ENCODE measurements around the gene PRR9.

The PRR9 gene

GRCh38 chr1:153261281-153262069 is 44.1 kb downstream of the PRR9 start (continued):
- no peak for TF ChIP-seq MEIS1 (CRISPR knock-in tag; IDR thresholded peaks at IDR 0.05; ENCODE audit: borderline replicate concordance)
- TF ChIP-seq PRDM1 (tag by site-specific recombination; IDR thresholded peaks at IDR 0.05), result no peak
- TF ChIP-seq ZBTB11 (tag by site-specific recombination; conservative IDR thresholded peaks at IDR 0.05; ENCODE audit: low read depth), result no peak
- TF ChIP-seq ZNF596 (tag by site-specific recombination; IDR thresholded peaks at IDR 0.05), result no peak
- peak; percentile 27 for TF ChIP-seq ZBTB26 (tag by site-specific recombination; optimal IDR thresholded peaks at IDR 0.05)
- no peak for TF ChIP-seq ZSCAN23 (tag by site-specific recombination; IDR thresholded peaks at IDR 0.05)
- TF ChIP-seq ZNF48 (tag by site-specific recombination; IDR thresholded peaks at IDR 0.05), result no peak
- TF ChIP-seq SP2 (tag by site-specific recombination; IDR thresholded peaks at IDR 0.05), result no peak; the same call in 1 of the 2 replicates
- TF ChIP-seq ZNF223 (tag by site-specific recombination; IDR thresholded peaks at IDR 0.05), result no peak
- no peak for TF ChIP-seq ZNF639 (tag by site-specific recombination; IDR thresholded peaks at IDR 0.05)
- TF ChIP-seq ZNF341 (tag by site-specific recombination; IDR thresholded peaks at IDR 0.05; ENCODE audit: low read depth), result peak; percentile 68
- TF ChIP-seq ZIC2 (tag by site-specific recombination; IDR thresholded peaks at IDR 0.05), result peak; percentile 47
- TF ChIP-seq ZNF645 (tag by site-specific recombination; IDR thresholded peaks at IDR 0.05), result no peak
- TF ChIP-seq ZBTB17 (tag by site-specific recombination; IDR thresholded peaks at IDR 0.05), result no peak
- TF ChIP-seq KLF7 (tag by site-specific recombination; IDR thresholded peaks at IDR 0.05; ENCODE audit: borderline replicate concordance), result no peak
- TF ChIP-seq FEZF1 (tag by site-specific recombination; IDR thresholded peaks at IDR 0.05), result no peak
- 0 out of 2 replicates have a peak, but pooled peaks have one; percentile 11 for TF ChIP-seq PRDM10 (tag by site-specific recombination; IDR thresholded peaks at IDR 0.05)
- no peak for TF ChIP-seq ZEB2 (tag by site-specific recombination; IDR thresholded peaks at IDR 0.05)
- TF ChIP-seq ZNF394 (tag by site-specific recombination; IDR thresholded peaks at IDR 0.05; ENCODE audit: borderline replicate concordance), result peak; percentile 70; the same call in 1 of the 2 replicates
- no peak for TF ChIP-seq ZNF184 (tag by site-specific recombination; IDR thresholded peaks at IDR 0.05)
- TF ChIP-seq ZSCAN5A (tag by site-specific recombination; IDR thresholded peaks at IDR 0.05), result no peak
- no peak for TF ChIP-seq ZNF146 (tag by site-specific recombination; IDR thresholded peaks at IDR 0.05)
- TF ChIP-seq ATF2 (tag by site-specific recombination; IDR thresholded peaks at IDR 0.05; ENCODE audit: low read depth), result no peak
- TF ChIP-seq TCF7L2 (IDR thresholded peaks at IDR 0.05; ENCODE audit: borderline replicate concordance, low read depth, low read length), result no peak
- no peak for TF ChIP-seq ZNF157 (tag by site-specific recombination; IDR thresholded peaks at IDR 0.05)

Measured in HEK293 (cell line).